ENCODE data around the gene SLC18A3.
A peak's percentile ranks its signal among the peaks of the same experiment; 100 is the strongest.

Gene SLC18A3

GRCh38 chr10:49596836-49597235 is 13.3 kb upstream of the SLC18A3 start:
- no peak for DNase-seq

DNA sequence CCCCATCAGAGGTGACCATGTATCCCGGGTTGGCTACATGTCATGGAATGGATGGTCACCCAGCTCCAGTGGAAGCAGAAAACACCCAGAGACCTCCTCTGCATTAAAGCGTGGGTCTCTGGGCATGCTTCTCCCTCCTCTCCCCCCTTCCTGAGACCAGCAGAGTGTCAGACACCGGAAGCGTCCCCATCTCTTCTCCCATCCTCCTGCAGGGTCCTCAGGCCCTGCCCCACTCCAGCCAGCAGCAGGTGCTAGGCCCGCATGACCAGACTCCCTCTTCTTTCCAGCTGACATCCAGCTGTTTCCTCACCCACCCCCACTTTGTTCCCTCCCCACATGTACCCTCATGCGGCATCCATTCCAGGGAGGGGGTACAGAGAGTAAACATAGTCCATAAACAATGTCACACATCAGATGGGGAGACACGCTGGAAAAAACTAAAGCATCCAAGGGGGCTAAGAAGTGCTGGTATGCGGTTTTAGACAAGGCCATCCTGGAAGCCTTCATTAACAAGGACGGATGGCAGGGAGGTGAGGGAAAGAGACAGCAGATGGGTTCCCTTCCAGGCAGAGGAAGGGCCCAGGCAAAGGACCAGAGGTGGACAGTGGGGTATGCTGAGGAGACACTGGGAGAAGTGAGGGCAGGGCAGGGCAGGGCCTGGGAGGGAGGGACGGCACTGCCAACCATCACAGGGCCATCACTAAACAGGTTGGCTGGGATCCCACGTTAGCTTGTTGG is 12.5 kb upstream of the SLC18A3 start:
- DNase-seq = no peak

GRCh38 chr10:49598164-49598856 is 11.8 kb upstream of the SLC18A3 start:
- DNase-seq = no peak

GRCh38 chr10:49598986-49599385 is 11.1 kb upstream of the SLC18A3 start:
- no peak for DNase-seq

GRCh38 chr10:49599546-49599945 is 10.6 kb upstream of the SLC18A3 start:
- DNase-seq = no peak

DNA sequence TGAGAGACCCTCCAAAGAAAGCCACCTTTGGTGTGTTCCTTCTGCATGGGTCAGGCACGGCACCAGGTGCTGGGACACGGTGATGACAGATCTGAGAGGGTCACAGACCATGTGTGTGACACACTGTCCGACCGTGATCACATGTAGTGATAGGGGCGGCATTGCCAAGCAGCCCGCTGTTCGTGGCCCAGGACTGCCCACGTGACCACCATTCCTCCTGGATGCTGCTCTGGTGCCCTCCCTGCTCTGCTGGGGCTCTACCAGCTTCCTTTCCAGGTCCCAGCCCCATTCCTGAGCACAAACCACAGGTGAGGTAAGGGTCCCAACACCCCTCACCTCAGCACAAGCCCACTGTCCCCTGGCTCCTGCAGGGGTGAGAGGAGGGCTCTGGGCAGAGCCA is 10.1 kb upstream of the SLC18A3 start:
- no peak for DNase-seq

DNA sequence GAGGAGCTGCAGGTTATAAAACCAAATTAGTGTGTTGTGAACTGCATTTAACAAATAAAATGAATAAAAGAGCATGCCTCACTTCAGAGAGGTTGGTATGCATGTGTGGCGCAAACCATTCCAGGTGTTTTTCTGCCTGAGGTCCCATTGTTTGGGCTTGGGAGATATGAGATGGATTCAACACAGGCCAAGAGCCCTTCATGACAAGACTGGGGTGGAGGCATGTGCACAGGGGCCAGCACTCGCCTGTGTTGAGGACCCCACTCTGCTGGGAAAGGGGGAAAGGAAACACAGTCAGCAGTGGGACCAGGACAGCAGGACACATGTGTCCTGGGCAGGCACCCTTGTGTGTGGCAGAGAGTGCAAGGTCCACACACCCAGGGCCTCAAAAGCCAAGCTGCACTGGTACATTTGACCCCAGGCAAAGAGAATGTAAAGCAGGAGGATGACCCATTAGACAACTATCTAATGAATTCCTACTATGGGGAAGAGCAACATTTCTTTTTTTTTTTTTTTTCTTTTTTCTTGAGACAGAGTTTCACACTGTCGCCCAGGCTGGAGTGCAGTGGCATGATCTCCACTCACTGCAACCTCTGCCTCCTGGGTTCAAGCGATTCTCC is 9.2 kb upstream of the SLC18A3 start:
- no peak for DNase-seq

DNA sequence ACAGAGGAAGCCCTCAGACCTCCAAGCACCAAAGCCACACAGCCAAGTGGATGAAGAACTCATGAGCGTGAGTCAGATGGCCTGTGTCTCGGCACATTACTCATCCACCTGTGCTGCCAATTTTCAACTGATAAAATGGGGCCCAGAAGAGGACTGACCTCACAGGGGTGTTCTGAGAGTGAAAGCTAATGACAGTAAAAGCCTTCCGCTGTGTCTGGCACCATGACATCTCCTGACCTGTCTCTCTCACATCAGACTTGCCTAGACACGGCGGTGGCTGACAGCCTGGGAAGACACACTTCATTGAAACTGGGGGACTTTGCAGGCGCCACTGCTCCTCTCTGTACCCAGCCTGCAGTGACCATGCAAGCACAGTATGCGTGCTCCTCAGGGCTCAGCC is 8.3 kb upstream of the SLC18A3 start:
- no peak for DNase-seq

- DNase-seq = no peak
Measured at GRCh38 chr10:49602380-49603023, 7.6 kb upstream of the SLC18A3 start.

DNA sequence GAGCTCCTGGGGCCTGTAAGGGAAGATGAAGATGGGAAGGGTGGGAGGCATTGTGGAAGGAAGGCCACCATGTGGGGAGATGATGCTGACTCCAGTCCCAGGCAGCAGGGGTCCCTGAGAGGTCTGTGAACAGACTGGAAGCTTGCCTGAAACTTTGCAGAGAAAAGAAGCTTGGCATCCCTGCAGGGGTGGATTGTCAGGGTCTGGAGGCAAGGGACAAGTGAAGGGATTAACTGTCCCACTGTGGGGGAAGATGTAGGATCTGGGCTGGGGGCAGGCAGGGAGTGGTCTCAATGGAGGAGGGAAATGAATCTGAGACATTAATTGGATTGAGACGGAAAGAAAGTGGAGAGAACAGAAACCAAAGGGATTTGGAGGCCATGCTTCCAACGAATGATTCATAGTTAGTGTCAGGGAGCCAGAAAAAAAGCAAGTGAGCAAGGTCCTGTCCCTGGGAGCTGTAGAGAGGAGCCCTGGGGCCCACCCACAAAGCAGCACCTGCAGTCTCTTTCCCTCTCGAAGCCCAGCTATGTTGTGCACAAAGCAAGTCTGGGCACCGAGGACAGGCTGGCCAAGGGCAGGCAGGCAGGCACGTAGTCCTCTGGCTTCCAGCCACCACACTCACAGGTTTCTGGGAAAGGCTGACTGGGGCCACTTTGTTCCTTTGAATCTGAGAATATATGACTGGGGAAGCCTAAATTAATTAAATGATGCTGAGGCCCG is 4.7 kb upstream of the SLC18A3 start:
- DNase-seq = no peak

- no peak for DNase-seq
Measured at GRCh38 chr10:49605939-49606509, 4.1 kb upstream of the SLC18A3 start.

DNA sequence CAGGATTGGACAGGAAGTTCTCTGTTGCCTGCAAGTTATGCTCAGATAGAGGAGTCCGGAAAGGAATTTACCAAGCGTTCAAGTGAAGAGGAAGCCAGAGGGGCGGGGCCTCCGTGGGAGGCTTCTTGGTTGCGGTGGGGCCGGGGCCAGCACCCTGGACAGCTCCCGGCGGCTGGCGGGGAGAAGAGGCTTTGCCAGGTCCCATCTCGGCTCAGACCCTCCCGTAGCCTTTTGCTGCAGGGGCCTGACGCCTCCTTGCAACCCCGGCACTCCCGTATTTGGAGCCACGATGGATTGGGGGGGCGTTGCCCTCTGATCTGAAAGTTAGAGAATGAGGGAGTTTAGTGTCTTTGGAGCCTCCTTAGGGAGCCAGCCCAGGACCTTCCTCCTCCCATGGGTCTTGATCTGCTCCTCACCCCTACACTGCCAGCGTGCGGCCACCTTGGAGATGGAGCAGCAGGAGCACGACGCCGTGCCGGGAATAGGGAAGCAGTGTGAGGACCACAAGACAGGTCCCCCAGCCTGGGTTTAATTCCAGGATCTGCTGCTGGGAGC is 3.1 kb upstream of the SLC18A3 start:
- DNase-seq = peak; percentile 85

- no peak for DNase-seq
Measured at GRCh38 chr10:49608166-49609005, 1.7 kb upstream of the SLC18A3 start.

DNA sequence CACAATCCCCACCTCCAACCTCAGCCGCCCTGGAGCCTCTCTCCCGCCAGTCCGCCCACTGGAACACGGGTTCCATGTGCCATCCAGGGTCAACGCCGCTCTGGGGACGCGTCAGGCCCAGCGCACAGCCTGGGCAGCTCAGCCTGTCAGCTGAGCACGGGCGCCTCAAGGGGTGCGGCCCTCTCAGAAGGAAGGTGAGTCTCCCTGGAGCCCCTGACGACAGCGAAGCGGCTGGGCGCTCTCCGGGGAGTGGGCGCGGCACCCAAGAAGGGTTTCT is 1.2 kb upstream of the SLC18A3 start:
- no peak for DNase-seq

- peak; percentile 45 for DNase-seq
Measured at GRCh38 chr10:49609283-49610113, 612 bp upstream of the SLC18A3 start.

DNA sequence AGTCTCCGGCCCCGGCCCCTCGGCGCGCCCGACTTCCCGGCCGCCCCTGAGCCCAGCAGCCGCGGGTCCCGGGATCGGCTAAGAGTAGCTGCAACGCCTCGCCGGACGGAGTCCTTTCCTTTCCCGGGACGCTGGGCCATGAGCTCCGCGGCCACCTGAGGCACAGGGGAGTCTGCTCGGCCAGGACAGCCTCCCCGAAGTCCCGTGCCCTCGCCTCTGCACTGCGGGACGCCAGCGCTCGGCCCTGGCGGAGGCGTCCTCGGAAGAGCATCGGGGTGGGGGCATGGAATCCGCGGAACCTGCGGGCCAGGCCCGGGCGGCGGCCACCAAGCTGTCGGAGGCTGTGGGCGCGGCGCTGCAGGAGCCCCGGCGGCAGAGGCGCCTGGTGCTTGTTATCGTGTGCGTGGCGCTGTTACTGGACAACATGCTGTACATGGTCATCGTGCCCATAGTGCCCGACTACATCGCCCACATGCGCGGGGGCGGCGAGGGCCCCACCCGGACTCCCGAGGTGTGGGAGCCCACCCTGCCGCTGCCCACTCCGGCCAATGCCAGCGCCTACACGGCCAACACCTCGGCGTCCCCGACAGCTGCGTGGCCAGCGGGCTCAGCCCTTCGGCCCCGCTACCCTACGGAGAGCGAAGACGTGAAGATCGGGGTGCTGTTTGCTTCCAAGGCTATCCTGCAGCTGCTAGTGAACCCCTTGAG is 502 bp downstream of the SLC18A3 start:
- peak; percentile 36 for DNase-seq

GRCh38 chr10:49611166-49611815 is 1.2 kb downstream of the SLC18A3 start:
- peak; percentile 39 for DNase-seq

DNA sequence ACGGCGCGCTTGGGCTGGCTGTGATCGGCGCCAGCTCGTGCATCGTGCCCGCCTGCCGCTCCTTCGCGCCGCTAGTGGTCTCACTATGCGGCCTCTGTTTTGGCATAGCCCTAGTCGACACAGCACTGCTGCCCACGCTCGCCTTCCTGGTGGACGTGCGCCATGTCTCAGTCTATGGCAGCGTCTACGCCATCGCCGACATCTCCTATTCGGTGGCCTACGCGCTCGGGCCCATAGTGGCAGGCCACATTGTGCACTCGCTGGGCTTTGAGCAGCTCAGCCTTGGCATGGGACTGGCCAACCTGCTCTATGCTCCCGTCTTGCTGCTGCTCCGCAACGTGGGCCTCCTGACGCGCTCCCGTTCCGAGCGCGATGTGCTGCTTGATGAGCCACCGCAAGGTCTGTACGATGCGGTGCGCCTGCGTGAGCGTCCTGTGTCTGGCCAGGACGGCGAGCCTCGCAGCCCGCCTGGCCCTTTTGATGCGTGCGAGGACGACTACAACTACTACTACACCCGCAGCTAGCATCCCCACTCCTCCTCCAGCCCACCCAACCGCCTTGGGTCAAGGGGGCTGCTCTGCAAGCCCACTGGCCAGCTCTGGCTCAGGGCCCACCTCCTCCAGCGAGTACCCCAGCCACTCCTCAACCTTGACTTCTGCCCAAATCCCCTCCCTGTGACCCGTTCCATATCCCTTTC is 1.9 kb downstream of the SLC18A3 start:
- DNase-seq = peak; percentile 37
